Measurements from ENCODE around the gene GLOD4.

GRCh38 chr17:798246-798645 lies 16.2 kb upstream of the GLOD4 start:
- TF ChIP-seq USF2 (IDR thresholded peaks at IDR 0.05; ENCODE audit: low read depth, low read length) (no peak), CEBPB (IDR thresholded peaks at IDR 0.05; ENCODE audit: low read depth, low read length) (no peak), CTCF (conservative IDR thresholded peaks at IDR 0.05; ENCODE audit: low read depth, low read length) (no peak), BHLHE40 (IDR thresholded peaks at IDR 0.05; ENCODE audit: low read depth, low read length) (no peak), MAFK (IDR thresholded peaks at IDR 0.05; ENCODE audit: low read depth, low read length) (no peak), RFX5 (IDR thresholded peaks at IDR 0.05; ENCODE audit: low read depth, low read length) (no peak), POLR2A (IDR thresholded peaks at IDR 0.05; ENCODE audit: low read depth, low read length) (no peak), SMC3 (IDR thresholded peaks at IDR 0.05; ENCODE audit: low read depth, low read length) (no peak), NFE2L2 (IDR thresholded peaks at IDR 0.05; ENCODE audit: low read depth, low read length) (no peak), RAD21 (IDR thresholded peaks at IDR 0.05; ENCODE audit: low read length) (no peak), MAZ (IDR thresholded peaks at IDR 0.05; ENCODE audit: borderline replicate concordance, low read depth, low read length) (no peak)

Measured in IMR-90 (cell line).